WTC11 (cell line): ENCODE data around the gene ZNF646. TPM values are rescaled to one million over a fixed set of nuclear protein-coding genes. Genes with fewer than 3 reads are reported as not detected.

Experiments
- ATAC-seq: fragments of 200-7000 bp; cut with Tn5 transposase; 2 replicates; pipeline ENCODE4 v1.10.0; 2021; ENCODE audit warnings: mild to moderate bottlenecking, moderate library complexity
- CTCF ChIA-PET: fragments of 300-600 bp; sonication (Branson Sonifier 250); formaldehyde crosslinking; loops from one replicate; lab custom pipeline; 2021; ENCODE audit warnings: antibody characterized with exemption; lab: Charles Lee
- POLR2A ChIA-PET: fragments of 350-600 bp; sonication (Branson Sonifier 250); formaldehyde crosslinking; loops from one replicate; lab custom pipeline; 2021; ENCODE audit warnings: antibody characterized with exemption; lab: Charles Lee
- DNase-seq: peaks from one replicate; pipeline ENCODE4 v3.0.0; 2021; ENCODE audit warnings: low spot score
- H3K27ac Mint-ChIP-seq: 2 replicates; pipeline ENCODE4 v1.8.0; 2021; ENCODE audit warnings: mixed read lengths
- H3K27me3 Mint-ChIP-seq: 2 replicates; pipeline ENCODE4 v1.8.0; 2021; ENCODE audit warnings: low read depth, mild to moderate bottlenecking, moderate library complexity, mixed read lengths
- H3K36me3 Mint-ChIP-seq: 2 replicates; pipeline ENCODE4 v1.8.0; 2021; ENCODE audit warnings: mixed read lengths
- H3K4me1 Mint-ChIP-seq: 2 replicates; pipeline ENCODE4 v1.8.0; 2022; ENCODE audit warnings: mixed read lengths
- H3K4me3 Mint-ChIP-seq: 2 replicates; pipeline ENCODE4 v1.8.0; 2021; ENCODE audit warnings: mild to moderate bottlenecking, moderate library complexity, mixed read lengths
- H3K9me3 Mint-ChIP-seq: 2 replicates; pipeline ENCODE4 v1.8.0; 2021; ENCODE audit warnings: mixed read lengths
- ARID4B ChIP-seq: sonication (generic); formaldehyde crosslinking; IDR thresholded peaks from 2 replicates; pipeline ENCODE4 v1.8.0; 2023; ENCODE audit warnings: missing genetic modification reagents, mild to moderate bottlenecking, borderline replicate concordance
- ATF1 ChIP-seq: sonication (generic); formaldehyde crosslinking; IDR thresholded peaks from 2 replicates; pipeline ENCODE4 v1.8.1; 2023; ENCODE audit warnings: mild to moderate bottlenecking, moderate library complexity, missing genetic modification reagents
- ATF2 ChIP-seq: sonication (generic); formaldehyde crosslinking; IDR thresholded peaks from 2 replicates; pipeline ENCODE4 v1.8.1; 2022; ENCODE audit warnings: low read depth, missing genetic modification reagents, borderline replicate concordance
- MXD4 ChIP-seq: fragments of 250-450 bp; sonication (Bioruptor Pico); IDR thresholded peaks from 2 replicates; pipeline ENCODE4 v1.8.0; 2021; ENCODE audit warnings: mild to moderate bottlenecking, moderate library complexity, borderline replicate concordance
- MYBL2 ChIP-seq: sonication (generic); formaldehyde crosslinking; IDR thresholded peaks from 2 replicates; pipeline ENCODE4 v1.8.1; 2023; ENCODE audit warnings: mild to moderate bottlenecking, moderate library complexity, missing genetic modification reagents
- NFYB ChIP-seq: sonication (generic); formaldehyde crosslinking; conservative IDR thresholded peaks from 2 replicates; pipeline ENCODE4 v1.8.0; 2022; ENCODE audit warnings: low read depth, missing genetic modification reagents
- NR2C2 ChIP-seq: sonication (generic); formaldehyde crosslinking; IDR thresholded peaks from 2 replicates; pipeline ENCODE4 v1.8.0; 2022; ENCODE audit warnings: mild to moderate bottlenecking, missing genetic modification reagents
- NR3C1 ChIP-seq: sonication (generic); formaldehyde crosslinking; conservative IDR thresholded peaks from 2 replicates; pipeline ENCODE4 v1.8.1; 2023; ENCODE audit warnings: low read depth, mild to moderate bottlenecking, missing genetic modification reagents
- RELA ChIP-seq: sonication (generic); formaldehyde crosslinking; IDR thresholded peaks from 2 replicates; pipeline ENCODE4 v1.8.1; 2022; ENCODE audit warnings: missing genetic modification reagents, mild to moderate bottlenecking, borderline replicate concordance
- SMAD4 ChIP-seq: sonication (generic); formaldehyde crosslinking; IDR thresholded peaks from 2 replicates; pipeline ENCODE4 v1.8.0; 2022; ENCODE audit warnings: mild to moderate bottlenecking, missing genetic modification reagents
- SP1 ChIP-seq: sonication (generic); formaldehyde crosslinking; conservative IDR thresholded peaks from 2 replicates; pipeline ENCODE4 v1.8.1; 2022; ENCODE audit warnings: missing genetic modification reagents
- TCF7 ChIP-seq: sonication (generic); formaldehyde crosslinking; IDR thresholded peaks from 2 replicates; pipeline ENCODE4 v1.8.0; 2022; ENCODE audit warnings: mild to moderate bottlenecking, low read depth, missing genetic modification reagents, moderate library complexity
- TEAD4 ChIP-seq: sonication (generic); formaldehyde crosslinking; IDR thresholded peaks from 2 replicates; pipeline ENCODE4 v1.8.0; 2022; ENCODE audit warnings: mild to moderate bottlenecking, missing genetic modification reagents
- TP53 ChIP-seq: sonication (generic); formaldehyde crosslinking; IDR thresholded peaks from 2 replicates; pipeline ENCODE4 v1.8.1; 2023; ENCODE audit warnings: mild to moderate bottlenecking, missing genetic modification reagents
- ZNF263 ChIP-seq: sonication (generic); formaldehyde crosslinking; IDR thresholded peaks from 2 replicates; pipeline ENCODE4 v1.8.1; 2022; ENCODE audit warnings: low read depth, mild to moderate bottlenecking, moderate library complexity, missing genetic modification reagents
- total RNA-seq: library from RNA; stranded (reverse); gene quantifications from 3 replicates; pipeline ENCODE4 v1.2.3, GENCODE V29; 2021
- TF ChIP-seq, protein P1 (sequence below): sonication (generic); formaldehyde crosslinking; IDR thresholded peaks from 2 replicates; pipeline ENCODE4 v1.8.1; 2022; ENCODE audit warnings: mild to moderate bottlenecking, moderate library complexity, missing genetic modification reagents

ZNF646 gene
- total RNA-seq, 1 experiment from 2014 or later, result 29.3 TPM

- no peak for TF ChIP-seq ARID4B (CRISPR knock-in tag)
- TF ChIP-seq MXD4 (CRISPR knock-in tag), result no peak
- TF ChIP-seq TCF7 (CRISPR knock-in tag), result no peak
- no peak for TF ChIP-seq MYBL2
- no peak for TF ChIP-seq SP1 (CRISPR knock-in tag)
- TF ChIP-seq NFYB (CRISPR knock-in tag), result no peak
- TF ChIP-seq, all 79 proteins: peak for 0
Observed at GRCh38 chr16:31083981-31084380, 9.8 kb downstream of the ZNF646 start (continued).

- Mint-ChIP-seq H3K27ac (no peak overlapping the region), H3K36me3 (peaks cover 7% of the 10 kb centered on the region), H3K4me1 (no peaks in the 10 kb centered on the region), H3K4me3 (no peak overlapping the region)
- TF ChIP-seq NR2C2 (CRISPR knock-in tag) (0 out of 2 replicates have a peak, but pooled peaks have one; percentile 21), ATF2 (CRISPR knock-in tag) (no peak), RELA (CRISPR knock-in tag) (no peak)
- TF ChIP-seq, protein P1, sequence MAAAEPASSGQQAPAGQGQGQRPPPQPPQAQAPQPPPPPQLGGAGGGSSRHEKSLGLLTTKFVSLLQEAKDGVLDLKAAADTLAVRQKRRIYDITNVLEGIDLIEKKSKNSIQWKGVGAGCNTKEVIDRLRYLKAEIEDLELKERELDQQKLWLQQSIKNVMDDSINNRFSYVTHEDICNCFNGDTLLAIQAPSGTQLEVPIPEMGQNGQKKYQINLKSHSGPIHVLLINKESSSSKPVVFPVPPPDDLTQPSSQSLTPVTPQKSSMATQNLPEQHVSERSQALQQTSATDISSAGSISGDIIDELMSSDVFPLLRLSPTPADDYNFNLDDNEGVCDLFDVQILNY (CRISPR knock-in tag), result no peak
- TF ChIP-seq, all 79 proteins: peak for 1
- POLR2A ChIA-PET, result interaction anchor here (1.1 to 1.5 kb wide), 2 partner anchors 10 to 33 kb away, joined by 3 to 6 read pairs; partner anchors contain the start of genes KAT8 and ZNF646
- H3K27me3 Mint-ChIP-seq, result no peaks in the 10 kb centered on the region
- CTCF ChIA-PET, result interaction anchor here (0.5 to 1.3 kb wide), 3 partner anchors 58 to 100 kb away, joined by 3 to 6 read pairs (median 4); partner anchors contain the start of gene HSD3B7
- DNase-seq (no peak), ATAC-seq (peak; percentile 13; the same call in 1 of the 2 replicates)
- H3K9me3 Mint-ChIP-seq, result no peaks in the 10 kb centered on the region
Observed at GRCh38 chr16:31084584-31085302, 10.5 kb downstream of the ZNF646 start.

DNA sequence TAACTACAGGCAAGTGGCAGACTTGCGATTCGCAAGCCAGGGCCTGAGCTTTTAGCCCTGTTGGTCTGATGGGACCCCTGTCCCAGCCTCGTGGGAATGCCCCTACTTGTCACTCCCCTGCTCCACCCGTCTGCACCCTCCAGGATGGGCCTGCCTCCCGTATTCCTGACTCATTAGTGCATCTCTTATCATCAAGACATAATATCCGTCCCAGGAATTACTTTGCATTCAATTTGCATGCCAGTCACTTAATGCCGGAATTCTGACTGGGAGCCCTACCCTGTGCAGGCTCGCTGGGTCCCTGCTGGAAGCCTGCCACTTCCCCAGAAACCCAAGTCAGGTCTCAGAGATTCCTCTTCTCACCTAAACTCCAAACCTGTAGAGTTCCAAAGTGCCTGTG lies 11.2 kb downstream of the ZNF646 start:
- POLR2A ChIA-PET, result interaction anchor here (1.5 kb wide), 1 partner anchor 32 kb away, joined by 6 read pairs; the partner anchor contains the start of gene KAT8
- no peak overlapping the region for H3K4me3 Mint-ChIP-seq
- no peaks in the 10 kb centered on the region for H3K4me1 Mint-ChIP-seq
- H3K36me3 Mint-ChIP-seq, result peaks cover 6% of the 10 kb centered on the region
- H3K27me3 Mint-ChIP-seq, result no peaks in the 10 kb centered on the region
- TF ChIP-seq MYBL2 (no peak), TEAD4 (CRISPR knock-in tag) (no peak), ZNF263 (CRISPR knock-in tag) (no peak), ATF1 (CRISPR knock-in tag) (no peak), TP53 (CRISPR knock-in tag) (no peak), SMAD4 (CRISPR knock-in tag) (no peak), NR3C1 (CRISPR knock-in tag) (no peak)
- TF ChIP-seq, all 79 proteins: peak for 0
- no peaks in the 10 kb centered on the region for H3K9me3 Mint-ChIP-seq
- DNase-seq, result no peak
- CTCF ChIA-PET, result interaction anchor here (1.0 to 1.3 kb wide), 6 partner anchors 11 to 132 kb away, joined by 3 to 8 read pairs (median 4); partner anchors contain the start of gene HSD3B7
- H3K27ac Mint-ChIP-seq, result peak overlapping the region; percentile 37; the same call in 1 of the 2 replicates
- ATAC-seq, result no peak
